ENCODE measurements around the gene RAB37. TPM values are rescaled to one million over a fixed set of nuclear protein-coding genes. Genes with fewer than 3 reads are reported as not detected.

RAB37 gene
- total and polyA plus RNA-seq, 9 of the 15 experiments (the other 6 are each of a cell fraction or from before 2014, with no cell fraction given), result 0.03 to 0.27 (median 0.11) TPM; not detected in 4

DNA sequence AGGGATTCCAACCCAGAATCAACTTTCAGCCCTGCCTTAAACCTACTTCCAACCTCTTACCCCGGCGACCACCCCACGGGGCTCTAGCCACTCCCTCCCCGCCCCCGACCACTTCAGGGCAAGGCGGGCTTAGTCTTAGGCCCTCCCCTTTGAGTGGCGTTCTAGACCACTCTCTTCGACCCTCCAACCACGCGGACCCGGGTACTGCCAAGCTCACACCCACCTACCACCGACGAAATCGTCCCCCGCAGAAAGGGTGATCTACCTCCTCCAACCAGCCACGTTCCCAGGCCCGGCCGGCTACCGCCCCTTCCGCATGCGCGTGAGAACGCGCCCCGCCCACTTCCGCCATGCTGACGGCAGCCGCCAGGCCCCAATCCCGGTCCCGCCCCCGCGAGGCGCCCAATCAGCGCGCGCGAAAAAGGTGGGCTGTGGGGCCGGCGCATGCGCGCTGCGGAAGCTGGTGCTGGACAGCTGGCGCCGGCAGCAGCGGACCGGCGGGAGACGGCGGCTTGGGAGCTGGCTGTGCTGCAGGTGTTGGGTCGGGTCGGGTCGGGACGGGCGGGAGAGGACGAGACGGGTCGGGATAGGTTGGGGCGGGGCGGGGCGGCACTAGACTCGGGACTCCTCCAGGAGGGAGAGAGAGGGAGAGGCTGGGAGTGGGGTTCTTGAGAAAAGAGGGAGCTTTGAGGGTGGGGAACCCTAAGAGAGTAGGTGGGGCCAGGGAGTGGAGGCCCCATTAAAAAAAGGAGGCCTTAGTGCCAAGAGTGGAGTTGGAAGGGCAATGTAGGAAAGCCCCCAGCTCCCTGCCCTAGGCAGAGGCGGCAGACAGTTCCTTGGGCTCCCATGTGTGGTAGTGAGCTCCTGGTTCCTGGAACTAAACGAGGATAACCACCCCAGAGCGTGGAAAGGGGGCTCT, 39.2 kb downstream of the RAB37 start, which contains the start of gene NAT9 (continued):
- no peak for TF ChIP-seq ATF3 (IDR thresholded peaks at IDR 0.05)
- TF ChIP-seq ATF3 (CRISPR knock-in tag; conservative IDR thresholded peaks at IDR 0.05), result 0 out of 2 replicates have a peak, but pooled peaks have one; percentile 36
- TF ChIP-seq OTX1 (CRISPR knock-in tag; IDR thresholded peaks at IDR 0.05), result no peak
- no peak for TF ChIP-seq CHAMP1 (IDR thresholded peaks at IDR 0.05)
- TF ChIP-seq TEAD1 (CRISPR knock-in tag; IDR thresholded peaks at IDR 0.05), result no peak
- no peak for TF ChIP-seq FOXA1 (IDR thresholded peaks at IDR 0.05; ENCODE audit: borderline replicate concordance)
- peak; percentile 70 to 73 for TF ChIP-seq MAZ (CRISPR knock-in tag; conservative IDR thresholded peaks at IDR 0.05 in 1 of 2, IDR thresholded peaks at IDR 0.05 in 1 of 2)
- no peak for TF ChIP-seq TBL1XR1 (IDR thresholded peaks at IDR 0.05; ENCODE audit: low read length in 2 of 2)
- peak; percentile 69 for TF ChIP-seq PCBP1 (IDR thresholded peaks at IDR 0.05; ENCODE audit: low read depth, low read length, poor library complexity, severe bottlenecking)
- no peak for TF ChIP-seq ZNF280B (CRISPR knock-in tag; IDR thresholded peaks at IDR 0.05)
- TF ChIP-seq, protein P1, sequence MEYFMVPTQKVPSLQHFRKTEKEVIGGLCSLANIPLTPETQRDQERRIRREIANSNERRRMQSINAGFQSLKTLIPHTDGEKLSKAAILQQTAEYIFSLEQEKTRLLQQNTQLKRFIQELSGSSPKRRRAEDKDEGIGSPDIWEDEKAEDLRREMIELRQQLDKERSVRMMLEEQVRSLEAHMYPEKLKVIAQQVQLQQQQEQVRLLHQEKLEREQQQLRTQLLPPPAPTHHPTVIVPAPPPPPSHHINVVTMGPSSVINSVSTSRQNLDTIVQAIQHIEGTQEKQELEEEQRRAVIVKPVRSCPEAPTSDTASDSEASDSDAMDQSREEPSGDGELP (CRISPR knock-in tag; IDR thresholded peaks at IDR 0.05; ENCODE audit: borderline replicate concordance), result peak; percentile 96
- peak; percentile 93 for TF ChIP-seq MEIS2 (IDR thresholded peaks at IDR 0.05; ENCODE audit: partially characterized antibody)
- TF ChIP-seq, protein P2, sequence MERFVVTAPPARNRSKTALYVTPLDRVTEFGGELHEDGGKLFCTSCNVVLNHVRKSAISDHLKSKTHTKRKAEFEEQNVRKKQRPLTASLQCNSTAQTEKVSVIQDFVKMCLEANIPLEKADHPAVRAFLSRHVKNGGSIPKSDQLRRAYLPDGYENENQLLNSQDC (CRISPR knock-in tag; IDR thresholded peaks at IDR 0.05), result no peak
- TF ChIP-seq ZNF449 (CRISPR knock-in tag; IDR thresholded peaks at IDR 0.05), result no peak
- no peak for TF ChIP-seq KHSRP (IDR thresholded peaks at IDR 0.05)
- peak; percentile 92 for TF ChIP-seq GABPA (tag; conservative IDR thresholded peaks at IDR 0.05; ENCODE audit: low read depth)
- TF ChIP-seq SREBF1 (IDR thresholded peaks at IDR 0.05; ENCODE audit: borderline replicate concordance, low read depth, low read length), result 0 out of 2 replicates have a peak, but pooled peaks have one; percentile 61
- TF ChIP-seq POLR2G (IDR thresholded peaks at IDR 0.05; ENCODE audit: low read depth, low read length), result peak; percentile 86
- TF ChIP-seq PHB2 (IDR thresholded peaks at IDR 0.05; ENCODE audit: low read depth), result no peak

Data from K562 (cell line).